Measurements from ENCODE around the gene TDRKH. TPM values are rescaled to one million over a fixed set of nuclear protein-coding genes. Genes with fewer than 3 reads are reported as not detected.

The TDRKH gene
- polyA plus RNA-seq, 3 donors = 1.8 to 3.6 (median 2.9) TPM

GRCh38 chr1:151733126-151733525 lies 57.2 kb downstream of the TDRKH start:
- 75 to 88% (median 82%) methylated on average over 3 of the region's 3 CpGs for WGBS, 3 donors
- no peak overlapping the region for H3K27ac ChIP-seq (ENCODE audit: low read depth, low read length)

GRCh38 chr1:151729966-151730291 lies 60.4 kb downstream of the TDRKH start:
- WGBS, 3 donors = 60 to 87% (median 82%) methylated on average over 4 of the region's 4 CpGs
- H3K27ac ChIP-seq (ENCODE audit: low read depth, low read length) = no peak overlapping the region

- no peak overlapping the region for H3K27ac ChIP-seq (ENCODE audit: low read depth, low read length)
- 34 to 76% (median 72%) methylated on average over 10 of the region's 10 CpGs for WGBS, 3 donors
Observed at GRCh38 chr1:151729157-151729965, 60.9 kb downstream of the TDRKH start.

GRCh38 chr1:151728151-151729054 lies 61.9 kb downstream of the TDRKH start:
- 43 to 65% (median 47%) methylated on average over 19 of the region's 19 CpGs for whole genome bisulfite sequencing, 3 donors
- H3K27ac ChIP-seq (ENCODE audit: low read depth, low read length) = no peak overlapping the region

GRCh38 chr1:151723726-151724370 lies 66.5 kb downstream of the TDRKH start:
- no peak overlapping the region for H3K27ac ChIP-seq (ENCODE audit: low read depth, low read length)
- 33 to 60% (median 51%) methylated on average over 3 of the region's 3 CpGs for WGBS, 3 donors

Other genes with a start within 250 kb of the TDRKH start
- 10 to 100 TPM in 1 of 3 donors, 1 to 10 TPM in 2; 3.5 to 19.5 (median 4.7) TPM for gene SNX27, start 178.4 kb downstream of the TDRKH start, polyA plus RNA-seq
- 1 to 10 TPM in 1 of 3 donors, under 1 TPM in 1, not detected in 1; 0.13 to 4.6 TPM for gene CELF3, start 73.7 kb downstream of the TDRKH start, polyA plus RNA-seq
- not detected for gene RIIAD1, start 69.0 kb downstream of the TDRKH start, polyA plus RNA-seq
- 10 to 100 TPM; 35.4 to 63.3 (median 63.1) TPM for gene MRPL9, start 27.0 kb downstream of the TDRKH start, polyA plus RNA-seq
- gene LINGO4, start 14.9 kb upstream of the TDRKH start, polyA plus RNA-seq = under 1 TPM in 1 of 3 donors, not detected in 2; 0.29 TPM
- 10 to 100 TPM in 1 of 3 donors, 1 to 10 TPM in 1, under 1 TPM in 1; 0.22 to 57.8 (median 1.2) TPM for gene RORC, start 41.3 kb upstream of the TDRKH start, polyA plus RNA-seq
- under 1 TPM in 2 of 3 donors, not detected in 1; 0.09 to 0.72 TPM for gene C2CD4D, start 49.3 kb upstream of the TDRKH start, polyA plus RNA-seq
- gene THEM5, start 63.2 kb upstream of the TDRKH start, polyA plus RNA-seq = not detected
- gene THEM4, start 119.0 kb upstream of the TDRKH start, polyA plus RNA-seq = 10 to 100 TPM; 10.7 to 14.4 (median 13.4) TPM
- 1,000 to 10,000 TPM in 1 of 3 donors, 100 to 1,000 TPM in 1, 10 to 100 TPM in 1; 77.9 to 1,006 (median 392) TPM for gene S100A10, start 203.4 kb upstream of the TDRKH start, polyA plus RNA-seq
- 1,000 to 10,000 TPM in 2 of 3 donors, 100 to 1,000 TPM in 1; 254 to 1,637 (median 1,229) TPM for gene S100A11, start 246.5 kb upstream of the TDRKH start, polyA plus RNA-seq